ENCODE measurements around the gene GNG10.

DNA sequence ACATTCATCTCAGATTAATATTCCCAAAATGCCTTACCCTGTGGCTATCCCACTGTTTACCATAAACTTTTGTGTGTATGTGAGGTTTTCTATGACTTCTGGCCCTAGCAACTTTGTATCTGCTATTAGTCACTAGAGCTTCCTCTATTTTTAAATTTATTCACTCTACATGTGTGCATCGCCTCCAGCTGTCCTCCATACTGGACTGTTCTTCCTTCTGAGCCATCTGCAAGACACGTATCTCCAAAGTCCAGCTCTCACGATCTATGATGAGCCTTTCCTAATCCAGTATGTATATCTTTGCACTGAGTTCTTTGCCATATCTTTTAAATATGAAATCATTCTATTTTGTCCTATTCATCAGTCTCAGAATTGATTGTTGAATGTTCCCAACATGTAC, 1.7 kb upstream of the GNG10 start:
- no peak for TF ChIP-seq POLR2A (IDR thresholded peaks at IDR 0.05)
- TF ChIP-seq, protein P1, sequence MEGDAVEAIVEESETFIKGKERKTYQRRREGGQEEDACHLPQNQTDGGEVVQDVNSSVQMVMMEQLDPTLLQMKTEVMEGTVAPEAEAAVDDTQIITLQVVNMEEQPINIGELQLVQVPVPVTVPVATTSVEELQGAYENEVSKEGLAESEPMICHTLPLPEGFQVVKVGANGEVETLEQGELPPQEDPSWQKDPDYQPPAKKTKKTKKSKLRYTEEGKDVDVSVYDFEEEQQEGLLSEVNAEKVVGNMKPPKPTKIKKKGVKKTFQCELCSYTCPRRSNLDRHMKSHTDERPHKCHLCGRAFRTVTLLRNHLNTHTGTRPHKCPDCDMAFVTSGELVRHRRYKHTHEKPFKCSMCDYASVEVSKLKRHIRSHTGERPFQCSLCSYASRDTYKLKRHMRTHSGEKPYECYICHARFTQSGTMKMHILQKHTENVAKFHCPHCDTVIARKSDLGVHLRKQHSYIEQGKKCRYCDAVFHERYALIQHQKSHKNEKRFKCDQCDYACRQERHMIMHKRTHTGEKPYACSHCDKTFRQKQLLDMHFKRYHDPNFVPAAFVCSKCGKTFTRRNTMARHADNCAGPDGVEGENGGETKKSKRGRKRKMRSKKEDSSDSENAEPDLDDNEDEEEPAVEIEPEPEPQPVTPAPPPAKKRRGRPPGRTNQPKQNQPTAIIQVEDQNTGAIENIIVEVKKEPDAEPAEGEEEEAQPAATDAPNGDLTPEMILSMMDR (IDR thresholded peaks at IDR 0.05): no peak
